Activated B cell treated with CpG ODN at 0.5 μM for 24 hours (primary cell): ENCODE results near the gene SMIM10L1. TPM values are rescaled to one million over a fixed set of nuclear protein-coding genes. Genes with fewer than 3 reads are reported as not detected.

Experiments used
- ATAC-seq: fragments of 200-7000 bp; cut with Tn5 transposase; one replicate; pipeline ENCODE4 v1.10.0; 2021; ENCODE audit warnings: low read depth, mild to moderate bottlenecking, moderate library complexity
- CTCF ChIA-PET: fragments of 350-600 bp; sonication (Branson Sonifier 250); formaldehyde crosslinking; loops from one replicate; lab custom pipeline; 2021; ENCODE audit warnings: antibody characterized with exemption; lab: Charles Lee
- POLR2A ChIA-PET: fragments of 350-600 bp; sonication (Branson Sonifier 250); formaldehyde crosslinking; loops from one replicate; lab custom pipeline; 2021; ENCODE audit warnings: antibody characterized with exemption; lab: Charles Lee
- DNase-seq: peaks from one replicate; pipeline ENCODE4 v3.0.0; 2022
- H3K27ac Mint-ChIP-seq: one replicate; pipeline ENCODE4 v1.8.0; 2020; ENCODE audit warnings: mixed read lengths
- H3K27me3 Mint-ChIP-seq: one replicate; pipeline ENCODE4 v1.8.0; 2021; ENCODE audit warnings: mixed read lengths
- H3K36me3 Mint-ChIP-seq: one replicate; pipeline ENCODE4 v1.8.0; 2021; ENCODE audit warnings: low read depth, mixed read lengths
- H3K4me1 Mint-ChIP-seq: one replicate; pipeline ENCODE4 v1.8.0; 2021; ENCODE audit warnings: mixed read lengths
- H3K4me3 Mint-ChIP-seq: one replicate; pipeline ENCODE4 v1.8.0; 2020; ENCODE audit warnings: mild to moderate bottlenecking, mixed read lengths
- H3K9me3 Mint-ChIP-seq: one replicate; pipeline ENCODE4 v1.8.0; 2020; ENCODE audit warnings: mixed read lengths
- CTCF ChIP-seq: fragments of 200-600 bp; IDR thresholded peaks from one replicate; pipeline ENCODE4 v1.8.0; 2022; ENCODE audit warnings: antibody characterized with exemption, mild to moderate bottlenecking
- intact Hi-C: fragments of 100-400 bp; cut with micrococcal nuclease; formaldehyde crosslinking; loops from one replicate; pipeline ENCODE4 v1.15.1; 2024
- total RNA-seq: library from RNA; stranded (reverse); gene quantifications from 2 replicates; pipeline ENCODE4 v1.2.3, GENCODE V29; 2022

SMIM10L1 gene
- total RNA-seq, 1 donor from 2014 or later = 8.8 TPM

GRCh38 chr12:11134305-11134704 is 36.7 kb upstream of the SMIM10L1 start, which contains the start of gene TAS2R30:
TSS of gene TAS2R30 (minus strand) at chr12:11134644. CDS start at chr12:11134244, 400 bp downstream.
- Mint-ChIP-seq H3K27me3 (no peaks in the 10 kb centered on the region), H3K9me3 (no peaks in the 10 kb centered on the region), H3K27ac (no peak within 1 kb of the TSS), H3K36me3 (peaks cover 2% of the 10 kb centered on the region), H3K4me1 (peaks cover 13% of the 10 kb centered on the region), H3K4me3 (no peak within 1 kb of the TSS)
- TF ChIP-seq CTCF = no peak
- intact Hi-C loops = no loop called here
- ATAC-seq (no peak), DNase-seq (no peak)
- ChIA-PET CTCF (no interaction called here), POLR2A (no interaction called here)

DNA sequence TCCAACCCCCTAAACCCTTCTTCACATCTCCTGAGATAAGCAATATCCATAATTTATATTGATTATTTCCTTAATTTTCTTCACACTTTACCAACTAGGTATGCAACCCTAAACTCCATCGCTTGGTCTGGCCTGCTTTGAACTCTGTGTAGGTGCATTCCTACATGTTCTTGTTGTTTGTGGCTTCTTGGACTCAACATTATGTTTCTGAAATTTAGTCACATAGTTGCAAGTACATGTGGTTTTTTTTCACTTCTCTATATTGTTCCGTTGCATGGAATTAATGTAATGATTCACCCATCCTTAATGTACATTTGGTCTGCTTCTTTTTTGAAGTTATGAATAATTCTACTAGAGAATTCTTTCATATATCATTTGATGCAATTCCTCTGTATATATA is 34.9 kb upstream of the SMIM10L1 start:
- Mint-ChIP-seq H3K4me3 (no peak overlapping the region), H3K27ac (no peak overlapping the region), H3K4me1 (peaks cover 11% of the 10 kb centered on the region), H3K36me3 (peaks cover 2% of the 10 kb centered on the region), H3K27me3 (no peaks in the 10 kb centered on the region), H3K9me3 (no peaks in the 10 kb centered on the region)
- ChIA-PET POLR2A (no interaction called here), CTCF (no interaction called here)
- intact Hi-C loops = no loop called here
- DNase-seq = no peak
- no peak for ATAC-seq
- TF ChIP-seq CTCF = no peak

DNA sequence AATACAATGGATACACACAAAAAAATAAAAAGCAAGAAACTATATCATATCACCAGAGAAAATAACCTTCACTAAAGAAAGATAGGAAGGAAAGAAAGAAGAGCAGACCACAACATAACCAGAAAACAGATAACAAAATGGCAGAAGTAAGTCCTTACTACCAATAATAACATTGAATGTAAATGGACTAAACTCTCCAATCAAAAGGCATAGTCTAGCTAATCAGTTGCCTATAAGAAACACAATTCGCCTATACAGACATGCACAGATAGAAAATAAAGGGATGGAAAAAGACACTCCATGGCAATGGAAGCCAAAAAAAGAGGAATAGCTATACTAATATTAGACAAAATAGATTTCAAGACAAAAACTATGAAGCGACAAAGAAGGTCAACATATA is 27.6 kb upstream of the SMIM10L1 start:
- CTCF ChIA-PET = no interaction called here

GRCh38 chr12:11144297-11144696 is 26.7 kb upstream of the SMIM10L1 start:
- no peak overlapping the region for H3K4me3 Mint-ChIP-seq
- ChIA-PET POLR2A (no interaction called here), CTCF (no interaction called here)
- ATAC-seq (no peak), DNase-seq (no peak)
- no peak for TF ChIP-seq CTCF
- intact Hi-C loops = no loop called here
- H3K4me1 Mint-ChIP-seq = peaks cover 17% of the 10 kb centered on the region
- H3K27ac Mint-ChIP-seq = no peak overlapping the region
- peaks cover 25% of the 10 kb centered on the region for H3K36me3 Mint-ChIP-seq
- peaks cover 24% of the 10 kb centered on the region for H3K9me3 Mint-ChIP-seq
- no peaks in the 10 kb centered on the region for H3K27me3 Mint-ChIP-seq

More for the DNA sequence above, 27.6 kb upstream of the SMIM10L1 start:
- no peak overlapping the region for H3K4me3 Mint-ChIP-seq
- H3K9me3 Mint-ChIP-seq = peaks cover 24% of the 10 kb centered on the region
- H3K27ac Mint-ChIP-seq = no peak overlapping the region
- POLR2A ChIA-PET = no interaction called here
- no peak for TF ChIP-seq CTCF
- DNase-seq (no peak), ATAC-seq (no peak)
- H3K4me1 Mint-ChIP-seq = peaks cover 17% of the 10 kb centered on the region
- no peaks in the 10 kb centered on the region for H3K27me3 Mint-ChIP-seq
- intact Hi-C loops = no loop called here
- H3K36me3 Mint-ChIP-seq = peaks cover 23% of the 10 kb centered on the region

DNA sequence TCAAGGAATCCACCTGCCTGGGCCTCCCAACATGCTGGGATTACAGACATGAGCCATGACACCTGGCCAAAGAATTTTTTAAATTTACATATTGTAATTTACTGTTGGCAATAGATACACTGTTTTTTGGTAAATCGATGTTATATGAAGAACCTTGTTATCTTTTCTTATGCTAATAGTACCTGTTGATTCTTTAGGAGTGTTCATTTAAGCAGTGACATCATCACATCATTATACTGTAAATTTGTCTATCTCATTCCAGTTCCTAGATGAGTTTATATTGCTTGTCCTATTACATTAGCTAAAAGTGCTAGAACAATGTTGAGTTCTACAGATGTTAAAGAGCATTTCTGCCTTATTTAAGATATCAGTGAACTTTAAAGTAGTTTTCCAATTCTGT is 23.6 kb upstream of the SMIM10L1 start:
- Mint-ChIP-seq H3K27ac (no peak overlapping the region), H3K4me3 (no peak overlapping the region), H3K4me1 (peaks cover 10% of the 10 kb centered on the region), H3K9me3 (peaks cover 24% of the 10 kb centered on the region), H3K27me3 (no peaks in the 10 kb centered on the region), H3K36me3 (peaks cover 34% of the 10 kb centered on the region)
- ChIA-PET CTCF (no interaction called here), POLR2A (no interaction called here)
- no peak for TF ChIP-seq CTCF
- DNase-seq = no peak
- no peak for ATAC-seq
- intact Hi-C loops = no loop called here
